Stimulated activated CD4-positive, alpha-beta T cell treated with anti-CD3 and anti-CD28 coated beads, Interleukin-4, amount 100 ng/mL, for 4 hours (primary cell): ENCODE measurements around the gene CLIC2.
"Not testable (repeated sequence)": the region's sequence is repeated elsewhere in the genome, so short reads cannot be mapped to it uniquely, and the experiment has no call there.

Experiments
- DNase-seq, 2 experiments: peaks; one replicate each; pipeline ENCODE4 v3.0.0-alpha.2; 2020

The CLIC2 gene

DNA sequence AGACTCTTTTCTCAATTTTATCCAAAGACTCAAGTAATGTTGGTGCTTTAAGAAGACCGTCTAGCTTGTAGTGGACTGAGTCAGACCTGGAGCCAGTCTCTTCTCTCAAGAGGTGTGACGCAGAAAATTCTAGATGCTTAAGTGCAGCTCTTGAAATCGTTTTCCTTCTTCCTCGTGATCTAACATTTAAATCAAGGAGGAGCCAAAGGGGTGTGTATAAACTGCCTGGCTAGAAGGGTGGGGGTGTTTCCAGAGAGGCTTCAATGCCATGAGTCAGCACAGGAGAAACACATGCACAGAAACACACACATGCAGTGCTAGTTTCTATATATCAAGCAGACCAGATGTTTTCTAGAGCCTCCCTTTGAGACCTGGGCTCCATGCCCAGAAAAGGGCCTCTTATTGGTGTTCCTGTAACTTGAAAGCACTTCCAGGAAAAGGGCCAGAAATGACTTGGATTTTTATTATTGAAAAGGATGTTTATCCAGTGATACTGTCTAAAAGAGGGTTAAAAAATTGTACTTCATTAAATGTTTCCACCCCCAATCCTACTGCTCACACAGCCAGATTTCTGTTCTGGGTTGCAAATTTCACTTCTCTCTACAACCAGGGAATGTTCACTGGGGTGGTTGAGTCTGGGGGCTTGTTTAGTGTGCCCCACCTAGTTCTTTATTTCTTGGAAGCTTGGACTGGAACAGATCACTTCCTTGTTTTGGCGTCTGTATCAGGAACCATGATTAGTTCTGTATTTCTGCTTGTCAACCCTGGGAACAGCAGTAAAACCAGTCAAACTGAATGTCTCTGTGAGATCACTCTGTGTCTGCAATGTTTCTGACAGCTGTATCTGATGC lies at the start of gene CLIC2:
CLIC2 (minus strand) TSS at position 129 of the 851 bp plus-strand sequence. CDS start 187 bp downstream, outside the sequence.
- no peak for DNase-seq

GRCh38 chrX:155382529-155382967 lies 48.1 kb upstream of the CLIC2 start:
- not testable (repeated sequence) for DNase-seq

DNA sequence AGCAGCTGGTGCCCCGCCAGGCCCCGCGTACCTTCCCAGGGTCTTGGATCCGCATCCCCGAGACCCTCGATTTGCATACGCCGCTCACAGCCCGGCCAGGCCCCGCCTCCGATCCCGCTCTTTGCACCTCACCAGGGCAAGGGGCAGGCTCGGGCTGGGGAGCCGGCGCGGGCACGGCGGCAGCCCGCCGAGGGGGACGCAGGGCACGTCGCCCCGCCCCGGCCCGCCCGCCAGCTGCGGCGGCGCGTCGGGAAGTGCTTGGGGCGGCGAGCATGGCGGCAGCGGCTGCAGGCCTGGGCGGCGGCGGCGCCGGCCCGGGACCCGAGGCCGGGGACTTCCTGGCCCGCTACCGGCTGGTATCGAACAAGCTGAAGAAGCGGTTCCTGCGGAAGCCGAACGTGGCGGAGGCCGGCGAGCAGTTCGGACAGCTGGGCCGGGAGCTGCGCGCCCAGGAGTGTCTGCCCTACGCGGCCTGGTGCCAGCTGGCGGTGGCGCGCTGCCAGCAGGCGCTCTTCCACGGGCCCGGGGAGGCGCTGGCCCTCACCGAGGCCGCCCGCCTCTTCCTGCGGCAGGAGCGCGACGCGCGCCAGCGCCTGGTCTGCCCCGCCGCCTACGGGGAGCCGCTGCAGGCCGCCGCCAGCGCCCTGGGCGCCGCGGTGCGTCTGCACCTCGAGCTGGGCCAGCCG lies 47.6 kb upstream of the CLIC2 start, which contains the start of gene F8A2:
F8A2 (plus strand) TSS at position 253 of the 686 bp plus-strand sequence; CDS start at position 273, 20 bp downstream.
- DNase-seq, result not testable (repeated sequence)

DNA sequence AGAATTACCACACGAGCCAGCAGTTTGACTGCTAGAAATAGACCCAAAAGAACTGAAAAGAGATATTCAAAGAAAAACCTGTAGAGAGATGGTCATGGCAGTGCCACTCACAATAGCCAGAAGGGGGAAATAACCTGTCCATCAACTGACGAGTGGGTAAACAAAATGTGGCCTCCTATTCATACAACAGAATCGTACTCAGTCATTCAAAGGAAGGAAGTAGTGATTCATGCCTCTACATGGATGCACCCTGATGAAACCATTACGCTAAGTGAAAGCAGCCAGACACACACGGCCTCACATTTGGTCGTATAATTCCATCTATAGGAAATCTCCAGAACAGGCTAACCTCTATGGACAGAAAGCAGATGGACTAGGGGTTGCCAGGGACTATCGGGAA lies 45.4 kb upstream of the CLIC2 start:
- not testable (repeated sequence) for DNase-seq

GRCh38 chrX:155373777-155374458 lies 39.5 kb upstream of the CLIC2 start:
- DNase-seq, result not testable (repeated sequence)

DNA sequence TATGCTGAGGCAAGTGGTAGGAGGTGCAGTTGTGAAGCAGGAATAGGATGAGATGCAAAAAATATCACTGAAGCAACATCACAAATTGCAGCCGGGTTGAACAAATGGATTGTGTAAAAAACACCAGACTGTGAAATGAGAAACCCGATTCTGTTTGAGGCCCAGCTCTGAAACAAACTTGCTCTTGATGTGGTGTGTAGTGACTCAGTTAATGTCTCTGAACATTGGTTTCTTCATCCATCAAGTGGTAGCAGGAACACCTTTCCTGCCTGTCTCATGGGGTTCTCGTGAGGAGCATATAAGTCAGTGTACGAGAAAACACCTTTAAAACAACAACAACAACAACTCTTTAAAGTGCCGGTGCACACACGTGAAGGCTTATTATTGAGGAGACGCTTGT lies 29.3 kb upstream of the CLIC2 start:
- not testable (repeated sequence) for DNase-seq

- DNase-seq, result not testable (repeated sequence)
Observed at GRCh38 chrX:155349448-155349847, 15.0 kb upstream of the CLIC2 start.

DNA sequence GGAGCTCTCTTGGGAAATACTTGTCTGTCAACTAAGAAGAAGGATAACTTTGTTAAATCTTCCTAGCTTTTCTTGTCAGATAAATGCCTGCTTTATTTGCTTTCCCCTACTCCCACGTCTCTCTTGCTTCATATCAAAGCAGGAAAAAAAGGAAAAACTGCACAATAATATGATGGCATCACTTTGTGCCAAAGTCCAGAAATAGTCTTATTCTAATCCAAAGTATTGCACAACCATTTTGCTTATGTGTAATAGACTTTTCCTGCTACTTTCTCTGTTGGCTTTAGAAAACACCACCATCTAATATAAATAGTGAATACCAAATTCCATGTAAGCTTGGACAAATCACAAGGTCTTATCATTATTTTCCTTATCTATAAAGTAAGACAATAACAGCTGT lies 11.3 kb upstream of the CLIC2 start:
- not testable (repeated sequence) for DNase-seq

DNA sequence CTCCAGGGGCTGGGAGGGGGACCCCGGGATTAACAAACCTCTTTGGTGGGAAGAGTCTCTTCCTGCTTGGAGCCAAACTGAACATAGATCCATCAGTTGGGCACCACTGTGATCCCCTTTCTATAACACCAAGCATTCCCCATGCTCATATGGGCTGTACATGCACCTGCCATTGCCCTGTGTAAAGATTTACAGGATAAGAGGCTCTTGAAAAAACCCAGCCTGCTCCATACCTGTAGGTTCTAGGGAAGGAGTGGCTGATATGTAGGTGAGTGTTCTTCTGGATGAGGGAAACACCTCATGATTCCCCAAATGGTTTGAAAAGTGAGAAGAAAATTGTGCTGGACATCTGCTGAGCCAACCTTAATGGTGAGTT lies 911 bp upstream of the CLIC2 start:
- not testable (repeated sequence) for DNase-seq

GRCh38 chrX:155333544-155334100 lies 792 bp downstream of the CLIC2 start:
- no peak for DNase-seq

DNA sequence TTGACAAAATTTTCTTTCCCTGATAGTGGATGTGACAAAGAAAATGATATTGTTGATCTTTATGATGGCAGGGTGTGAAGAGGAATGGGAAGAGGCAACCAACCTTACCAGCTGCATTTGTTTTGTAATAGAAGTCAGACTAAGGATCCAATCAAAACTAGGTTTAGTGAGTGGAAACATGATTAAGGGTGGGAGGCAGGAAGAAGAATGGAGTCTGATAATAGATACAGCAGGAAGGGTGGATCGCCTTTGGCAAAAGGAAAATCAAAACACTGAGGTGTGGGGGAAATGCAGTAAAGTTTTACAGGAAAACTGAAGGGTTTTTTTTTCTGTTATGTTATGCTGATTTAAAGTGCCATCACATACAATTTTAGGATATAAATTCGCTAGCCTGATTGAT lies 3.4 kb downstream of the CLIC2 start:
- DNase-seq, result no peak

- DNase-seq, result no peak
Observed at GRCh38 chrX:155329293-155329692, 5.1 kb downstream of the CLIC2 start.

DNA sequence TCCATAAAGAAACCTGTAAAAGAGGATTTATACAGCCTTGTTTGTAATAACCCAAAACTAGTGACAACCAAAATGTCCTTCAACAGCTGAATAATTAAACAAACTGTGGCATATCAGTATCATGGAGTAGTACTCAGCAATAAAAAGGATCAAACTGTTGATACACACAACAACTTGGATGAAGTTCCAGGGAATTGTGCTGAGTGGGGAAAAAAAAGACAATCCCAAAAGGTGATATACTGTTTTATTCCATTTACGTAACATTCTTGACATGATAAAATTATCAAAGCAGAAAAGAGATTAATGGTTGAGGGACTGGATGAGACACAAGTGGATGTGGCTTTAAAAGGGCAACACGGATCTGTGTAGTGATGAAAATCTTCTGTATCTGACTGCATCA lies 7.8 kb downstream of the CLIC2 start:
- no peak for DNase-seq

DNA sequence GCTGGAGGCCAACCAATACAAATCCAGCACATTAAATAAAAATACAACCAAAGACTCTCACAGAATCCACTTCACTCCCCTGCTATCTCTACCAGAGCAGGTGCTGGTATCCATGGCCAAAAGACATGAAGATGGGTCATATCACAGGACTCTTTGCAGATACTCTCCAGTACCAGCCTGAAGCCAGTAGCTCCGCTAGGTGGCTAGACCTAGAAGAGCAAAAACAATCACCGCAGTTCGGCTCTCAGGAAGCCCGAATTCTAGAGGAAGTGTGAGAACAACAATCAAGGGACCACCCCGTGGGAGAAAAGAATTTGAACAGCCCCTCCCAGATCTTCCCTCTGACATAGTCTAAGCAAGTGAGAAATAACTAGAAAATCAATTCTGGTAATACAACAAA lies 20.2 kb downstream of the CLIC2 start:
- DNase-seq, result no peak

DNA sequence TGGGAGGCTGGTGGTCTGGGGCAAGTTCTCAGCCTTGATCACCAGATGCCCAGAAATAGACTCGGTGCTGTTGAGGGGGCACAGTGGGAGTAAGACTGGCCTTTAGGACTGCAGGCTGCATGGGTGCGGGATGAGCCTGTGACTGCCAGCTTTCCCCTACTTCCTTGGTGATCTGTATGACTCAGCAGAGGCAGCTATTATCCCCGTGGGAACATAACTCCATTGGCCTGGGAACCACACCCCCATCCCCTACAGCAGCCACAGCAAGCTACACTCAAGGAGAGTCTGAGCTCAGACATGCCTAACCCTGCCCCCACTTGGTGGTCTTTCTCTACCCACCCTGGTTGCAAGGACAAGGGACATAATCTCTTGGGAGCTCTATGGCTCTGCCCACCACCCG lies 20.6 kb downstream of the CLIC2 start:
- DNase-seq, result no peak

DNA sequence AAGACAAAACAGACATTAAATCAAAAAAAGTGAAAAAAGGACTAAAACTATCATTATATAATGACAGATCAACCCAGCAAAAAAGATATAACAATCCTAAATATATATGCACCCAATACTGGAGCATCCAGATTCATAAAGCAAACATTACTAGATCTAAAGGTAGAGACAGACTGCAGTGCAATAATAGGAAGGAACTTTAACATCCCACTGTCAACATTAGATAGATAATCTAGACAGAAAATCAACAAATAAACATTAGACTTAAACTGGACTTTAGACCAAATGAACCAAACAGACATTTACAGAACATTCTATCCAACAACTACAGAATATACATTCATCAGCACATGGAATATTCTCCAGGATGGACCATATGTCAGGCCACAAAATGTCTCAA lies 40.6 kb downstream of the CLIC2 start:
- no peak for DNase-seq

GRCh38 chrX:155279873-155280272 lies 54.5 kb downstream of the CLIC2 start:
- no peak for DNase-seq

- DNase-seq, result no peak
Observed at GRCh38 chrX:155270969-155271368, 63.4 kb downstream of the CLIC2 start.

- DNase-seq, result not testable (repeated sequence)
Observed at GRCh38 chrX:155267995-155268394, 66.4 kb downstream of the CLIC2 start.

- DNase-seq, result no peak
Observed at GRCh38 chrX:155266439-155266838, 68.0 kb downstream of the CLIC2 start.

DNA sequence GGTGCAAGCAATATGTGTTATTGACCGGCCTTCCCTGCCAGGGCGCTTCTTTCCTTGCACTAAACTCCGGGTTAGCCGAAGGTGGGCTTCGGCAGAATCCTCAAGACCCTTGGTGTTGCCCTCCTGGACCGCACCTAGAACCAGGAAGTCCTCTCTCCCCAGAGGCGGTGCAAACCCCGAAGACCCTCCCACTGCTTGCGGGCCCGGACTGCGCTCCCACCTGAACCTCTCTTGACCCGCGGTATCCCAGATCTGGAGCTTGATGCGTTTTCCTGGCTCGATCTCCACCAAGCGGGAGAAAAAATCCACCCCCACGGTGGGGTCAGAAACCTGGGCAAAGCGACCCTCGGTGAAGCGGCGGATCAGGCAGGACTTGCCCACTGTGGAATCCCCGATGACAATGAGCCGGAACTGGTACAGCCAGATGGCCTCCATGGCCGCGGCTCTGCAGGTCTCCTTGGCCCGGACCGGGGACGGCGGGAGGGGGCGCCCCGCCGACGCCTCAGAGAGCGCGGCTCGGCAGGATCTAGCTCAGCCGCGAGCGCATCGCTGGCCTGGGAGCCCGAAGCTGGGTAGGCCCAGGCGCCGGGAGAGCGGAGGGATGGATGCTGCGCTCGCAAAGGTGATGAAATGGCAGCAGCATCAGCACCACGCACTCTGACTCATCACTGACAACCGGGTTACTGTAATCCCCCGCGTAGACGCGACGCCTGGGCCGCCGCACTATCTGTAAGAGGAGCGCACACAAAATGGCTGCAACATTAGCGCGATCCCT lies 70.4 kb downstream of the CLIC2 start, which contains the start of gene RAB39B:
RAB39B (minus strand) TSS at position 638 of the 775 bp plus-strand sequence; CDS start at position 435, 203 bp downstream.
- peak; percentile 60 to 77 for DNase-seq
